Limb (tissue), 2 donors: ENCODE results near the gene HRH4.

Source experiments
- DNase-seq, 2 donors: peaks; one replicate each; pipeline ENCODE4 v3.0.0-alpha.2; 2016; ENCODE audit errors: extremely low spot score in 2 of 2

HRH4 gene

GRCh38 chr18:24504401-24504800 lies 44.0 kb downstream of the HRH4 start:
- no peak for DNase-seq

GRCh38 chr18:24506175-24506574 lies 45.7 kb downstream of the HRH4 start:
- DNase-seq: no peak

- no peak for DNase-seq
Observed at GRCh38 chr18:24509435-24509834, 49.0 kb downstream of the HRH4 start.

GRCh38 chr18:24514439-24514838 lies 54.0 kb downstream of the HRH4 start:
- no peak for DNase-seq

GRCh38 chr18:24515721-24516120 lies 55.3 kb downstream of the HRH4 start:
- DNase-seq: no peak

- DNase-seq: no peak
Observed at GRCh38 chr18:24516261-24516660, 55.8 kb downstream of the HRH4 start.

GRCh38 chr18:24517554-24517953 lies 57.1 kb downstream of the HRH4 start:
- DNase-seq: no peak

- no peak for DNase-seq
Observed at GRCh38 chr18:24518596-24518995, 58.2 kb downstream of the HRH4 start.
